HUES6 (cell line): Measurements from ENCODE around the gene TRMT1.
"Not testable (repeated sequence)": the region's sequence is repeated elsewhere in the genome, so short reads cannot be mapped to it uniquely, and the experiment has no call there.

Source experiments
- H3K27ac ChIP-seq: 2 replicates; pipeline ENCODE4 v1.7.0; 2013; ENCODE audit warnings: low read depth, mild to moderate bottlenecking, low read length, inconsistent platforms
- H3K27me3 ChIP-seq: 2 replicates; pipeline ENCODE4 v1.6.1; 2013; ENCODE audit warnings: low read length; ENCODE audit not compliant: control insufficient read depth, insufficient read depth
- H3K36me3 ChIP-seq: 2 replicates; pipeline ENCODE4 v1.6.1; 2013; ENCODE audit warnings: low read length; ENCODE audit not compliant: control insufficient read depth, insufficient read depth
- H3K4me1 ChIP-seq: 2 replicates; pipeline ENCODE4 v1.6.1; 2013; ENCODE audit warnings: low read length; ENCODE audit not compliant: control insufficient read depth, insufficient read depth
- H3K4me3 ChIP-seq: 2 replicates; pipeline ENCODE4 v1.5.1; 2013; ENCODE audit warnings: low read depth, low read length
- H3K9ac ChIP-seq: one replicate; pipeline ENCODE4 v1.6.1; 2013; ENCODE audit warnings: mild to moderate bottlenecking, low read length
- H3K9me3 ChIP-seq: 2 replicates; pipeline ENCODE4 v1.6.1; 2013; ENCODE audit warnings: low read depth, low read length; ENCODE audit not compliant: control insufficient read depth, insufficient read depth

Gene TRMT1

GRCh38 chr19:13149173-13149627 lies 32.7 kb upstream of the TRMT1 start:
- H3K4me1 ChIP-seq, H3K9me3 ChIP-seq, H3K27ac ChIP-seq, H3K27me3 ChIP-seq: not testable (repeated sequence)
- H3K4me3 ChIP-seq = peak overlapping the region; percentile 92
- H3K36me3 ChIP-seq = peaks cover 20% of the 10 kb centered on the region
- peak overlapping the region; percentile 99 for H3K9ac ChIP-seq

DNA sequence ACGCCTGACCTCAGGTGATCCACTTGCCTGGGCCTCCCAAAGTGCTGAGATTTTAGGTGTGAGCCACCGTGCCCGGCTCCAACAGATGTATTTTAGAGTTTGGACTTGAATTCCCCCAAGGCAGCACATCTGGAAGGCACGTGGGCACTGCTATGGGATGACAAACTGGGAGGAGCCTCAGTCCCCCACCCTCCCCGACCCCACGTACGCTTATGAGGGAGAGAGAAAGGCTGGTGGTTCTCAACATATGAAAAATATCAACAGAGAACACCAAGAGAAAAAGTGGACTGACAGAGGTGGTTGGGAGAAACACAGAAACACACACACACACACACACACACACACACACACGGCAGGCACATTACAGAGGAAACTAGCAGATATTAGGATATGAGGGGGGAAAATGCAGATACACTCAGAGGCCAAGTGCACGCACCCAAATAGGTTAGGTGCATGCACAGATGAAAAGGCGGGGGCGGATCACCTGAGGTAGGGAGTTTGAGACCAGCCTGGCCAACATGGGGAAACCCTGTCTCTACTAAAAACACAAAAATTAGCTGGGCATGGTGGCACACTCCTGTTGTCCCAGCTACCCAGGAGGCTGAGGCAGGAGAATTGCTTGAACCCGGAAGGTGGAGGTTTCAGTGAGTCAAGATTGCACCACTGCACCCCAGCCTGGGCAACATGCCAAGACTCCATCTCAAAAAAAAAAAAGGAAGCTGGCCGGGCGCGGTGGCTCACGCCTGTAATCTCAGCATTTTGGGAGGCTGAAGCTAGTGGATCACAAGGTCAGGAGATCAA lies 30.4 kb upstream of the TRMT1 start:
- Histone ChIP-seq H3K4me3 (no peak overlapping the region), H3K27ac (no peak overlapping the region), H3K9ac (no peak overlapping the region), H3K27me3 (no peaks in the 10 kb centered on the region), H3K36me3 (peaks cover 21% of the 10 kb centered on the region), H3K9me3 (no peaks in the 10 kb centered on the region), H3K4me1 (no peaks in the 10 kb centered on the region)

- Histone ChIP-seq H3K27me3 (no peaks in the 10 kb centered on the region), H3K36me3 (peaks cover 56% of the 10 kb centered on the region), H3K4me1 (no peaks in the 10 kb centered on the region), H3K9ac (no peak overlapping the region), H3K9me3 (no peaks in the 10 kb centered on the region), H3K27ac (no peak overlapping the region), H3K4me3 (no peak overlapping the region)
These were observed 23.2 kb upstream of the TRMT1 start for GRCh38 chr19:13139633-13140311.

DNA sequence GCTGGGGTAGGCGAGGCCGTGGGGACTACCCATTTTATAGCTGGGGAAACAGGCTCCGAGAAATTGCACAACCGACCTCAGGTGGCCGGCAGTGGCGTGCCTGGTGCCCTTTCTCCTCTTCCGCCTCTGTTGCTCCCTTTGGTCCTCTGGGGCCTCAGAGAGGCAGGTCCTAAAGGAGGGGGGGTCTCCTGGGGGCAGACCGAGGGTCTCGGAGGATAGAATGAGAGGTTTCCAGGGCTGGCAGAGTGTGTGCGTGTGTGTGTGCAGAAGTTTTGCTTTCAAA lies 22.3 kb upstream of the TRMT1 start:
- Histone ChIP-seq H3K4me3 (no peak overlapping the region), H3K9ac (no peak overlapping the region), H3K27ac (no peak overlapping the region), H3K36me3 (peaks cover 56% of the 10 kb centered on the region), H3K9me3 (no peaks in the 10 kb centered on the region), H3K27me3 (no peaks in the 10 kb centered on the region), H3K4me1 (no peaks in the 10 kb centered on the region)

DNA sequence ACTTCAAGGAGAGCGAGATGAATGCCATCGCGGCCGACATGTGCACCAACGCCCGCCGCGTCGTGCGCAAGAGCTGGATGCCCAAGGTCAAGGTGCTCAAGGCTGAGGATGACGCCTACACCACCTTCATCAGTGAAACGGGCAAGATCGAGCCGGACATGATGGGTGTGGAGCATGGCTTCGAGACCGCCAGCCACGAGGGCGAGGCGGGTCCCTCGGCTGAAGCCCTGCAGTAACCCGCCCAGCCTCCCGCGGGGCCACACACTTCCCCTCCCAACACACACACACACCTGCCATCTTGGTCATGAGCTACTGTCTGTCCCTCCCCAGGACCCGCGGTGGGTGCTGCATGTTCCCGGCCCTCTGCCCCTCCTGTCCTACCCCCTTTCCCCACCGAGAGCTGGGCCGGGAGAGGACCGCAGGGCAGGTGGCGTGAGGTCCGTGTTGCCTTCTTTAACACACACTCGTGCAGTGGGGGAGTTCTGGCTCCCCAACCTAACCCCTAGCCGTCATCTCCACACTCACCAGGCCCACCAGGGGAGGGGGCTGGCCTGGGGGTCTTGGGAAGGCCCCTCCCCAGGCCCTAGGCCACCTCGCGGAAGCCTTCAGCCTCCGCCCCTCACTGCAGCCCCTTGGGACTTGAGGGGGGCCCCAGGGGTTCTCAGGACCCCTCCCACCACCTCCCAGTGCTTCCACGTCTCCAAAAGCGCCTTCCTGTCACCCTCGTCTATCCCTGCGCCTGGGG lies 21.8 kb upstream of the TRMT1 start:
- Histone ChIP-seq H3K27me3 (no peaks in the 10 kb centered on the region), H3K36me3 (peaks cover 59% of the 10 kb centered on the region), H3K9ac (no peak overlapping the region), H3K27ac (no peak overlapping the region), H3K4me3 (no peak overlapping the region), H3K9me3 (no peaks in the 10 kb centered on the region), H3K4me1 (no peaks in the 10 kb centered on the region)

DNA sequence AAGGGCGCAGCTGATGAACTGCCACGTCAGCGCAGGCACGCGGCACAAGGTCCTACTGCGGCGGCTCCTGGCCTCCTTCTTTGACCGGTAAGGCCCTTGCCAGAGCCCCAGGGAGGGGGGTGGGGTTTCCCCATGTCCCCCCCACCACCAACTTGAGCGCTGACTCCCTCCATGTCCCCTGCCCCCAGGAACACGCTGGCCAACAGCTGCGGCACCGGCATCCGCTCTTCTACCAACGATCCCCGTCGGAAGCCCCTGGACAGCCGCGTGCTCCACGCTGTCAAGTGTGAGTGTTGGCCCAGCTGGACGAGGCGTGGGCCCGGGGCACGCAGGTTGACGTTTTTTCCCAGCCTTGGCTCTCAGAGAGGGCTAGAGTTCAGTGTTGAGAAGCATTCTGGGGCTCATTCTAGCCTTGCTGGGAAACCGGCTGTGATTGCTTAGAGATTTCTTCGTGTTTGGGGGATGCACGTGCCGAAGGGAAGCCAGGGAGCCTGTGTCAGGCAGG lies 20.8 kb upstream of the TRMT1 start:
- H3K9ac ChIP-seq = no peak overlapping the region
- no peak overlapping the region for H3K4me3 ChIP-seq
- H3K27ac ChIP-seq = no peak overlapping the region
- no peaks in the 10 kb centered on the region for H3K27me3 ChIP-seq
- H3K4me1 ChIP-seq = no peaks in the 10 kb centered on the region
- peaks cover 68% of the 10 kb centered on the region for H3K36me3 ChIP-seq
- no peaks in the 10 kb centered on the region for H3K9me3 ChIP-seq

GRCh38 chr19:13135068-13136062 lies 18.8 kb upstream of the TRMT1 start:
- H3K27me3 ChIP-seq = no peaks in the 10 kb centered on the region
- H3K27ac ChIP-seq = no peak overlapping the region
- H3K9me3 ChIP-seq = no peaks in the 10 kb centered on the region
- H3K36me3 ChIP-seq = peaks cover 74% of the 10 kb centered on the region
- H3K4me1 ChIP-seq = no peaks in the 10 kb centered on the region
- no peak overlapping the region for H3K4me3 ChIP-seq
- no peak overlapping the region for H3K9ac ChIP-seq

DNA sequence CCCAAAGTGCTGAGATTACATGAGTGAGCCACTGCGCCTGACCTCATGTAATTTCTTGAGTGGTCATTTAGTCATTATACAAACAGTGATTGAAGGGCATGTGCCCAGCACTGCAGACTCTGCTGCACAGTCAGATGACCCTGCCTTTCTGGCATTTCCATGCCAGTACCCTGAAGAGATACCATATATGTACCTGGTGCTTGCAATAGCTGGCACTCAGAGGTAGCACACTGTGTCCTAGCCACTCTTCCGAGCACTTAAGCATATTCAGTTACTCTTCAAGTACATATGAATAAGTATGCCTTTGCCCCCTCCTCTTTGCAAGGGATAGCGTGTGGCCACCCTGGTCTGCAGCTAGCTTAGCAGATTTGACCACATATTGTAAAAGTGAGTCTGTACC lies 18.1 kb upstream of the TRMT1 start:
- H3K4me1 ChIP-seq = no peaks in the 10 kb centered on the region
- H3K9ac ChIP-seq = no peak overlapping the region
- no peak overlapping the region for H3K27ac ChIP-seq
- H3K9me3 ChIP-seq = no peaks in the 10 kb centered on the region
- H3K36me3 ChIP-seq = peaks cover 74% of the 10 kb centered on the region
- no peak overlapping the region for H3K4me3 ChIP-seq
- H3K27me3 ChIP-seq = no peaks in the 10 kb centered on the region

- Histone ChIP-seq H3K27ac (no peak overlapping the region), H3K36me3 (peaks cover 68% of the 10 kb centered on the region), H3K27me3 (no peaks in the 10 kb centered on the region), H3K4me1 (no peaks in the 10 kb centered on the region), H3K4me3 (no peak overlapping the region), H3K9me3 (no peaks in the 10 kb centered on the region), H3K9ac (no peak overlapping the region)
These were observed 16.8 kb upstream of the TRMT1 start for GRCh38 chr19:13133241-13133870.
